Ectodermal cell (in vitro differentiated cells): Measurements from ENCODE around the gene PPP2R5C.

Source experiments
- H3K27ac ChIP-seq: 2 replicates; pipeline ENCODE4 v1.7.0; 2013; ENCODE audit warnings: mild to moderate bottlenecking, low read depth, low read length; ENCODE audit not compliant: insufficient read depth, poor library complexity, severe bottlenecking
- H3K27me3 ChIP-seq: 2 replicates; pipeline ENCODE4 v1.7.0; 2013; ENCODE audit warnings: mild to moderate bottlenecking, low read length; ENCODE audit not compliant: insufficient read depth, control insufficient read depth, poor library complexity, severe bottlenecking
- H3K36me3 ChIP-seq: one replicate; pipeline ENCODE4 v1.7.0; 2013; ENCODE audit warnings: low read length; ENCODE audit not compliant: control insufficient read depth, insufficient read depth
- H3K4me1 ChIP-seq: one replicate; pipeline ENCODE4 v1.7.0; 2013; ENCODE audit warnings: low read length; ENCODE audit not compliant: control insufficient read depth, insufficient read depth
- H3K4me3 ChIP-seq: 2 replicates; pipeline ENCODE4 v1.7.0; 2013; ENCODE audit warnings: low read depth, low read length, control low read depth; ENCODE audit not compliant: insufficient read depth
- H3K9me3 ChIP-seq: 2 replicates; pipeline ENCODE4 v1.7.0; 2013; ENCODE audit warnings: mild to moderate bottlenecking, low read length, moderate library complexity; ENCODE audit not compliant: control insufficient read depth
- WGBS, 2 experiments: methylation state at CpG; one replicate each; pipeline ENCODE4 v1.1.7; 2013; ENCODE audit warnings: missing lambda C conversion rate in 2 of 2; 5-methylcytosine and 5-hydroxymethylcytosine counted together

Gene PPP2R5C

DNA sequence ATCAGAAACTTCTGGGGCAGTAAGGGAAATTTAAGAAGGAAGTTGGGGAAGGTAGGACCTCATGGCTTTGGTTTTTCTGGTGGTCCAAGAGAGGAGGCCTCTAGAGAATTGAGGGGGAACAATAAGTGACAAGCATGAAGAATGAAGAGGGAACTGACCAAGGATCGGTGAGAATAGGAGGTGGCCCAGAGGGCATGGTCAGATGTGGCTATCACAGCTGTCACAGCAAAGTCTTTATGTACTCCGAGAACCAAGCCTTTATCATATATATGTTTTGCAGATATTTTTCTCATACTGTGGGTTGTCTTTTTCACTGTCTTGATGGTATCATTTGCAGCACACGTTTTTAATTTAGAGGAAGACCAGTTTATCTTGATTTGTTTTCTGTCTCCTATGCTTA, 64.3 kb downstream of the PPP2R5C start:
- H3K9me3 ChIP-seq, result no peaks in the 10 kb centered on the region
- H3K4me3 ChIP-seq, result no peak overlapping the region
- 90 to 91% methylated on average over 3 of the region's 3 CpGs for WGBS, 2 experiments
- no peaks in the 10 kb centered on the region for H3K4me1 ChIP-seq
- no peaks in the 10 kb centered on the region for H3K27me3 ChIP-seq
- H3K36me3 ChIP-seq, result no peaks in the 10 kb centered on the region
- H3K27ac ChIP-seq, result no peak overlapping the region

DNA sequence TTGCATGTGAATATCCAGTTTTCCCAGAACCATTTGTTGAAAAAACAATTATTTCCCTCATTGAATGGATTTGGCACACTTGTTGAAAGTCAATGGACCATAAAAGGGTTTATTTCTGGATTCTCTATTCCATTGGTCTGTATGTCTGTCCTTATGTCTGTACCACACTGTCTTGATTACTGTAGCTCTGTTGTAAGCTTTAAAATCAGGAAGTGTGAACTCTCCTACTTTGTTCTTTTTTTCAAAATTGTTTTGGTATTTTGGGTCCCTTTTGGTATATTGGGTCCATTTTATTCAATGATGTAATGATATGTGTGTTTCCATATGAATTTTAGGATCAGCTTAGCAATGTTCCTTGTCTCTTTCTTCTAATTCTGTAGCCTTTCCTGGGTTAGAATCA, 64.8 kb downstream of the PPP2R5C start:
- no peak overlapping the region for H3K27ac ChIP-seq
- no peaks in the 10 kb centered on the region for H3K36me3 ChIP-seq
- no peaks in the 10 kb centered on the region for H3K9me3 ChIP-seq
- no peaks in the 10 kb centered on the region for H3K4me1 ChIP-seq
- no peaks in the 10 kb centered on the region for H3K27me3 ChIP-seq
- H3K4me3 ChIP-seq, result no peak overlapping the region

DNA sequence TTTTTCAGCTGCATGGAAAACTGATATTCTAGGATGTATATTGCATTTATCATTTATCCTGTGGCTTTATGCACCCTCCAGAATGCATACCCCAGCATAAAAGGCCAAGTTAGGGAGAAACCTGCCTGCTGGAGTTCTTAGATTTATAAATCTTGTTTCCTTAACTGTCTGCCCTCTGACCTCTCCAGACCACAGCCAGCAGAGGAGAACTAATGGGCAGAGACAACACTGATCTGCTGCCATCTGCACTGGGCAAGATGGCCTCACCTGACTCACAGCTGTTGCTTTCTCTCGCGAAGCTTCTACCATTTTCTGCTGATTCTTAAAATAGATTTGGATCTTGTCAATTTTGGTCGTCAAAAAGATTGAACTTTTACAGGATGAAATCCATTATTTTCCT, 65.8 kb downstream of the PPP2R5C start:
- H3K27me3 ChIP-seq, result no peaks in the 10 kb centered on the region
- no peaks in the 10 kb centered on the region for H3K36me3 ChIP-seq
- no peak overlapping the region for H3K4me3 ChIP-seq
- no peak overlapping the region for H3K27ac ChIP-seq
- H3K9me3 ChIP-seq, result no peaks in the 10 kb centered on the region
- H3K4me1 ChIP-seq, result no peaks in the 10 kb centered on the region
- 94 to 96% methylated on average over 3 of the region's 3 CpGs for WGBS, 2 experiments

DNA sequence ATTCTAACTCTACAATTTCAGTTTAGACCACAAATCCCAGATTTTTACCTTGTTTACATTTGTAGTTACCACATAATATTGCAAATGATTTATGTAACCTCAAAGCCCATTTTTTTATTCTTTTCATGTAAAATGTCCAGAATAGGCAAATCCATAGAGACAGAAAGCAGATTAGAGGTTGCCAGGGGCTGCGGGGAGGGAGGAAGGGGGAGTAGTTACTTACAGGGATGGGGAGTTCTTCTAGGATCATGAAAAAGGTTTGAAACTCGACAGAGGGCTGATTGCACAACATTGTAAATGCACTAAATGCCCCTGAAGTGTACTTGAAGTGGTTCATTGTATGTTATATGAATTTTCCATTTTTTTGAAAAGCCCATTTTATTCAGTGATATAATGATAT, 66.5 kb downstream of the PPP2R5C start:
- WGBS, 2 experiments, result 92 to 94% methylated on average over 2 of the region's 2 CpGs
- Histone ChIP-seq H3K4me3 (no peak overlapping the region), H3K27ac (no peak overlapping the region), H3K9me3 (no peaks in the 10 kb centered on the region), H3K4me1 (no peaks in the 10 kb centered on the region), H3K36me3 (no peaks in the 10 kb centered on the region), H3K27me3 (no peaks in the 10 kb centered on the region)

DNA sequence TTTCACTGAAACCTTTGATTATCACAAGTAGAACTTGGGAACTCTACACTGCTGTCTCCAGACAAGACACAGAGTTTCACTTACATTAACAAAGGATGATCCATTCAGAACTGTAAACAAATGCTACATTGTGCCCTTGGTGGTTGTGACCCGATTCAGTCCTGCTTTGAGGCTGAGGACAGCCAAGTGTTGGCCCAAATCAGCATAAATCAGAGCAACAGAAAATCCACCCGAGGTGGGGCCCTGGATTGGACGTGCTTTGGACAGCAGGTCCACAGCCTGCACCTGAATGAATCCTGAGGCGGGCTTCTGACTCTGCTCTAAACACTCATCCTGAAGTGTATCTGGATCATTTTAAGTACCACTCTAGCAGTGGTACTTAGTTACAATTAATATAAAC, 68.8 kb downstream of the PPP2R5C start:
- WGBS, 2 experiments, result 90 to 98% methylated on average over 4 of the region's 4 CpGs
- Histone ChIP-seq H3K4me3 (no peak overlapping the region), H3K4me1 (no peaks in the 10 kb centered on the region), H3K9me3 (no peaks in the 10 kb centered on the region), H3K27me3 (no peaks in the 10 kb centered on the region), H3K27ac (no peak overlapping the region), H3K36me3 (no peaks in the 10 kb centered on the region)

DNA sequence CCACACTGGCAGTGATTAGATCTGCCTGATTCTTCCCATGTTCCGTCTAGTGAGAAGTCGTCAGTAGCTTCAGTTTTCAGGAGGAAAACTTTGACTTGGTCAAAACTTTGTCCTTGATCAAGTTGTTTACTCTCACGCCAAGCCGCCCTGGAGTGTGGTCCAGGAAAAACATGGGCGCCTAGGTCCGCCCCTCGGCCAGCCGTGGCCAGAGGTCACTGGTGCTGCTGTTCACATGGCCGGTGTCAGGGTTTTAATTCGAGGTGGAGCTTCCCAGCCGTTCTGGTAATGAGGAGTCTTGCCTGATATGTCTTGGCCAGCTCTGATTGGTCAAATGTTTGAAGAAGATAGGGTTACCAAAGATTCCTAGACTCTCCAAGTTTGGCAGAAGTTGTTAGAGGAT, 71.5 kb downstream of the PPP2R5C start:
- 90 to 93% methylated on average over 11 of the region's 11 CpGs for WGBS, 2 experiments
- Histone ChIP-seq H3K36me3 (no peaks in the 10 kb centered on the region), H3K27me3 (no peaks in the 10 kb centered on the region), H3K27ac (no peak overlapping the region), H3K9me3 (no peaks in the 10 kb centered on the region), H3K4me1 (no peaks in the 10 kb centered on the region), H3K4me3 (no peak overlapping the region)

DNA sequence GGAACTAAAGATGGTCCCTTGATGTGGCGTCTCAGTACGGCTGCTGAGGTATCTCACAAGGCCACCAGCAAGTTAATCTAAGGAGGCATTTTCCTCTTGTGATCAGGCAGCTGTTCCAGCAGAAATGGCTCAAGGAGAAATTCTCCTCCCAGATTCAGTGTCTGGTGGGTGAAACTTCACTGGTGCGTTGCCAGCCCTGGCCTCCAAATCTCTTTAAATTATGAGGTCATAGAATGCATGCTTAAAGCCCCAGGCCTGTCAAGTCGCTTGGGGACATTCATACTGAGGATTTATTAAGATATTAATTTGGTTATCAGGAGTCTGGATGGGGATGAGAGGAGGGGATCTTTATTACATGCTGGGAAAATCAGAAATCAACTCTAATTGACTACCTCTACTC, 72.9 kb downstream of the PPP2R5C start:
- Histone ChIP-seq H3K4me1 (no peaks in the 10 kb centered on the region), H3K4me3 (no peak overlapping the region), H3K36me3 (no peaks in the 10 kb centered on the region), H3K27me3 (no peaks in the 10 kb centered on the region), H3K27ac (no peak overlapping the region), H3K9me3 (no peaks in the 10 kb centered on the region)
- 98% methylated on average over 4 of the region's 4 CpGs for whole genome bisulfite sequencing, 2 experiments

DNA sequence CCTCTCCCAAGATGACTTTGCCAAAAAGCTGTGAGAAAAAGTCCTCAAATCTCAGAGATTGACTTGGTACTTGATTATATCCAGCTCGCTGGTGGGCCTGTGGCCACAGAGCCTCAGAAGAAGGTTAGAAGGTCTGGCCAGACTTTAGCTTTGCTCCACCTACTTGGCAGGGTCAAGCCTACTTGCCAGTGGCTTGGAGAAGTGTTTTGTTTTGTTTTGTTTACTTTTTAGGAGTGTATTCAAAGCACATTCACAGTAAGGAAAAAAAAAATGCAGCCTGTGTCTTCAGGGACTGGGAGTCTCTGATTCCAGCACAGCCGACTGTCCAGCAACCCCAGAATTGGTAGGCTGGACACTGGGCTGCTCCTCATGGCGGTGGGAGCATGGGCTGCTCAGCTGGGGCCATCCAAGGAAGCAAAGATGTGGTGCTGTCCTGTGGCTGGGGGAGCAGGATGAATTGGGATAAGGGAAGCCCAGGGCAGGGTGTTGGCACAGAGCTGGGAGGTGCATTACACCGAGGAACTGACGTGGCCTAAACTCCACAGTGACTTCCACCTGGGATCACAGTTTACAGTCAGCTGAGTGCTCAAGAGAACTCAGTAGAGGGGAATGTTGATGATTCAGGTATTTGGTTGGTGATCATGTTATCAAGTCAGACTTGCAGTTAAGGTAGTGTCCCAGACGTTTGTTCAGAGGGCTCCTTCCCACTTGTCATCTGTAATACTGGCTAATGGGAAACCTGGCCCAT, 73.5 kb downstream of the PPP2R5C start:
- H3K4me1 ChIP-seq, result no peaks in the 10 kb centered on the region
- no peaks in the 10 kb centered on the region for H3K9me3 ChIP-seq
- H3K4me3 ChIP-seq, result no peak overlapping the region
- H3K36me3 ChIP-seq, result no peaks in the 10 kb centered on the region
- H3K27ac ChIP-seq, result no peak overlapping the region
- 94% methylated on average over 6 of the region's 6 CpGs for WGBS, 2 experiments
- no peaks in the 10 kb centered on the region for H3K27me3 ChIP-seq

DNA sequence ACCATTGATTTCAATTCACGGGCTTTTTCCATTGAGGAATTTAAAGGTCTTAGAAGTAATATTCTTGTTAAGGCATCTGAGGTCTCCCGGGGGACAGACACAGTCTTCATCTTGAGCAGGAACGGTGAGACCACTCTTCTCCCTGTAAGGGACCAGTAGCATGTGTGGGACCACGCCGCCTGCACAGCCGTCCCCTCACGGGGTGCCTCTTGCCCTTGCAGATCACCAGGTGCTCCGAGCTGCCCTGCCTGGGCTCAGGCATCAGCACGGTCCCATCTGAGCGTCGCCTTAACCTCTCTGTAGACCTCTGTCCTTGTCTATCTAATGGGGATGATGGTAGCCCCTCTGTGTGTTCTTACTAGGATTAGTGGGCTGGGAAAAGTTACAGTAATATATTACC, 74.1 kb downstream of the PPP2R5C start:
- no peaks in the 10 kb centered on the region for H3K4me1 ChIP-seq
- no peak overlapping the region for H3K4me3 ChIP-seq
- H3K36me3 ChIP-seq, result no peaks in the 10 kb centered on the region
- WGBS, 2 experiments, result 90 to 95% methylated on average over 10 to 11 of the region's 11 CpGs
- H3K27me3 ChIP-seq, result no peaks in the 10 kb centered on the region
- no peaks in the 10 kb centered on the region for H3K9me3 ChIP-seq
- no peak overlapping the region for H3K27ac ChIP-seq

DNA sequence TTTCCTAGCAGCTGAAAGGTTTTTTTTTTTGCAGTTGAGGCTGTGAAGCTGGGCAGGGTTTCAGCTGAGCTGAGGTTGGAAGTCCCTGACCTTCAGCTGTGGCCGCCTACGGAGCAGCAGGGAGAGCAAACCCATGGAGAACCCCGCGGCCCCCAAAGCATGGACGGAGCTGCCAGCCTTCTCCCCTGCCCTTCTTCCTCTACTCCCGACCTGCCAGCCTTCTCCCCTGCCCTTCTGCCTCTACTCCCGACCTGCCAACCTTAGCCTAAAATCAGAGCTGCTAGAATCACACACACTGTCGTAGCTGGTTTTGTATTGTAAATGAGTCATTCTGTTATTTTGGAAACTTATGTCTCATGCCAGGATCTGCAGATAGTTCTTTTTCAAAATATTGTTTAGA, 74.6 kb downstream of the PPP2R5C start:
- Histone ChIP-seq H3K4me1 (no peaks in the 10 kb centered on the region), H3K36me3 (no peaks in the 10 kb centered on the region), H3K4me3 (no peak overlapping the region), H3K9me3 (no peaks in the 10 kb centered on the region), H3K27ac (no peak overlapping the region), H3K27me3 (no peaks in the 10 kb centered on the region)
- 82 to 84% methylated on average over 8 of the region's 8 CpGs for WGBS, 2 experiments

DNA sequence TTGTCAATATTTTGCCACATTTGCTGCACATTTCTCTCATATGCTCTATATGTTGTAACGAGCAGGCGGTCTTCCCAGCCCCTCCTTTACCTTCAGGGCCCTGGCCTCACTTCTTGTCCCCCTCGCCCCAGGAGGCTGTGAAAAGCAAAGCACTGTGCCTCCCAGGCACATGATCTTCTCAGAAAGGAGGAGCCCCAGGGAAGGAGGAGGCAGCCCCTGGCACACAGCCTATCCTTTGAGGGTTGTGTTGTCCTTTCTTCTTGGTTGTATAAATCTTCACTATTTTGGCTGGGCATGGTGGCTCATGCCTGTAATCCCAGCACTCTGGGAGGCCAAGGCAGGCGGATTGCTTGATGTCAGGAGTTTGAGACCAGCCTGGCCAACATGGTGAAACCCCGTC, 77.0 kb downstream of the PPP2R5C start:
- Histone ChIP-seq H3K4me1 (no peaks in the 10 kb centered on the region), H3K4me3 (no peak overlapping the region), H3K27ac (no peak overlapping the region), H3K27me3 (no peaks in the 10 kb centered on the region), H3K9me3 (no peaks in the 10 kb centered on the region), H3K36me3 (no peaks in the 10 kb centered on the region)
- 84 to 86% methylated on average over 3 to 5 of the region's 5 CpGs for WGBS, 2 experiments
